ENCODE data around the gene FOXP1.

The FOXP1 gene

DNA sequence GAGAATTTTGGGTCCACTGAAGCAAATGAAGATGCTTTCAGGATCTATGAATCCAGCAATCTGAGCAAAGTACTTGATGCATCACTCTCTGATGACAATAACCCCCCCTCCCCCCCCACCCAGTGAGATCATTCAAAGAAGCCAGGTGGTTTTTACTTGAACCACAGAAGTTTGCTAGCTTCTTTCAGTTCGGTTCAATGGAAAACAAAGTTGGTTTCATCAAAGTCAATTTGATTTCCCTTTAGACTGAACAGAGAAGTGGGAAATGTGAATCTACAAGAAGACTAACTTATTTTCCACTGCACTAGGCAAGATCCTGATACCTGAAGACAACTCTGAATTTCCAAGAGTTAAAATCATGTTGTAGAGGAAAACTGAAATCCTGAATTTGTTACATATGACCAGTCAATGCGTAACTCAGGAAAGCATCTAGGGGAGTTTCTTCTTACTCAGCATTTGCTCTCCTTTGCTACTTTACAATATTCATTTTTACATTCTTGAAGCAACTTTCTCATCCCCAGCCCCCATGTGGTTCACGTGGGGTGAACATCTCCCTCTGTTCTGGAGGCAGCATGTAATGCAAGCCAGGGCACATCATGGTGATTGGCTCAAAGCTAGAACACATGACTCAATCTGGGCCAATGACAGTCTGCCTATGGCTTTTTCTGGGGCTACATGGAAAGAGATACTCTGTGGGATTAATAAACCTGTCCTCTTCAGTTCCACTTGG lies 572.6 kb downstream of the FOXP1 start:
- DNase-seq (ENCODE audit: low read depth in 2 of 2): peak; percentile 18 to 38

GRCh38 chr3:71008350-71008935 lies 575.1 kb downstream of the FOXP1 start:
- DNase-seq (ENCODE audit: low read depth in 2 of 2): no peak

- no peak for DNase-seq (ENCODE audit: low read depth in 2 of 2)
These were observed 576.4 kb downstream of the FOXP1 start for GRCh38 chr3:71006810-71007785.

GRCh38 chr3:71005702-71006321 lies 577.7 kb downstream of the FOXP1 start:
- DNase-seq (ENCODE audit: low read depth in 2 of 2): no peak

- DNase-seq (ENCODE audit: low read depth in 2 of 2): no peak
These were observed 580.0 kb downstream of the FOXP1 start for GRCh38 chr3:71003511-71003910.

GRCh38 chr3:71002298-71002697 lies 581.2 kb downstream of the FOXP1 start:
- no peak for DNase-seq (ENCODE audit: low read depth in 2 of 2)

GRCh38 chr3:71001303-71001830 lies 582.2 kb downstream of the FOXP1 start:
- DNase-seq (ENCODE audit: low read depth in 2 of 2): no peak

DNA sequence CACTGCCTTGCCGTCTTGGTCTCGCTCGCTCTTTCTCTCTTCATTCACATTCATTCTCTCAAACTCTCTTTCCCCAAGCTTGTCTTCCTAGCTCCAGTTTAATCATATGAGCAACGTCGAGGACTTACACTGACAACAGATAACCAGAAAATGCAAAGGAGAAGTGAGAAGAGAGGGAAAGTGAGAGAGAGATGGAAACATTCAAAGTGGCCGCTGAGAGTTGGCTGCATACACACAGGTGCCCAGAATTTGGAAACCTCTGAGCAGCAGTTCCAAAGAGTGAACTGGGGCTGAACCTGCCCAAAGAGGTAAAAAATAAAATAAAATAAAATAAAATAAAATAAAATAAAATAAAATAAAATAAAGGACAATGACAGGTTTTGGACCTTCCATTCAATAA lies 583.0 kb downstream of the FOXP1 start:
- no peak for DNase-seq (ENCODE audit: low read depth in 2 of 2)

- DNase-seq (ENCODE audit: low read depth in 2 of 2): no peak
These were observed 583.8 kb downstream of the FOXP1 start for GRCh38 chr3:70999730-71000129.

- no peak for DNase-seq (ENCODE audit: low read depth in 2 of 2)
These were observed 587.4 kb downstream of the FOXP1 start for GRCh38 chr3:70996082-70996481.

- DNase-seq (ENCODE audit: low read depth in 2 of 2): no peak
These were observed 588.9 kb downstream of the FOXP1 start for GRCh38 chr3:70994644-70995043.

DNA sequence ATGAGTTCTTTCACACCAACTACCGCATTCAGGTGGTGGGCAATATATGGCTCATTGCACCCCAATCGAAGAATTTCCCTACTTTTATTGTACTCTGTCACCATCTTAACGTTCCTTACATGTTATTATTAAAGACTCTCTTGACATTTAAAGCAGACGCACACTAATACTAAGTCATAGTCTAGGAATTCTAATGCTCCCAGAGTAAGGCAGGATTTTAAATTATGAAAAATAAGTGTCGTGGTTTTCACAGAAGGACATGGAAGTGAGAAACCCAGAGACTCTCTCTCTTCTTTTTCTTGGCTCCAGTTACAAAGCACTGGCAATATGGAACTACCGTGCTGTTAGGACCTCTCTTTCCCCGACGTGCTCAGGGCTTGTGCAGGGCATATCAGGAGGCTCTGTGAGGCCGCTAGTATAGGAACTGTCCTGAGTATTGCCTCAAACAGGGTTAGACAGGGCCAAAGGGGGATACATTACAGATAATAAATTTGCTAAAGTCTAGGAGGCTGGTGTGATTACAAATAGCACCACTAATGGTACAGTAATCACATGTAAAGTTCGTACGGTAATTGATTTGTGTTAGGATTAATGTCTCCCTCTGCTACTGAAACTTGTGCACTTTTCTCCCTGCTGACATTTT lies 590.8 kb downstream of the FOXP1 start:
- no peak for DNase-seq (ENCODE audit: low read depth in 2 of 2)

- DNase-seq (ENCODE audit: low read depth in 2 of 2): no peak
These were observed 591.4 kb downstream of the FOXP1 start for GRCh38 chr3:70992131-70992530.

DNA sequence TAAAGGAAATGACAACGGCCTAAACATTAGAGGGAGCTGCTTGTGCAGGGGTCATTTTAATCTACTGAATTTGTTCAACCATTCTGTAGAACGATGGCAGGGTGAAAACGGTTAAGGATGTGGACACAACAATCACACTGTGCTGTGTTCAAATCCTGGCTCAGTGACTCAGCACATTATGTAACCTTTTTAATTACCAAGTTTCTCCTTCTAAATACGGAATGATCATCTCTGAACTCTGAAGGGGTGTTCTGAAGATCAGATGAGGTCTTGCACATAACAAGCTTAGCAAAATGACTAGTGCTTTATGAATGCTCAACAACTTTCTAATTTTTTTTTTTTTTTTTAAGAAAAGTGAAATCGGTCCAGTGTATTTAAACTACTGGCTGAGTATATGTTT lies 592.8 kb downstream of the FOXP1 start:
- no peak for DNase-seq (ENCODE audit: low read depth in 2 of 2)

DNA sequence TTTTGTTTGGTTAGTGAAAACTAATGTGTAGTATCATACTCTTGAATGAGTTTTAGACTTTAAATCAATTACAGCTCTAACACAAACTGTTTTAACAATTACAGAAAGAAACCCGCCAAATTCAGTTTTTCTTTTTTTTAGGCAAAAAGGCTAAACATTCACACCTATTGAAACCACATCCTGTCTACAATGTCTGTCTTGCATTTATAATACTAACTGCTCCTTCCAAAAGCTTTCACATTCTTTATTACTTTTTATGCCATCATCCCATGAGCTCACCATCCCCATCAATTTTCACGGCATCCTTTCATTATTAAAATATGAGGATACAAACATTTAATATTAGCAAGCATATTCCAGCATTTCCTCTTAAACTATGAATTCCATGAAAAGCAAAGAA lies 593.3 kb downstream of the FOXP1 start:
- DNase-seq (ENCODE audit: low read depth in 2 of 2): no peak

GRCh38 chr3:70989174-70989573 lies 594.4 kb downstream of the FOXP1 start:
- DNase-seq (ENCODE audit: low read depth in 2 of 2): no peak

GRCh38 chr3:70988111-70988510 lies 595.4 kb downstream of the FOXP1 start:
- no peak for DNase-seq (ENCODE audit: low read depth in 2 of 2)

GRCh38 chr3:70985572-70985971 lies 598.0 kb downstream of the FOXP1 start:
- DNase-seq (ENCODE audit: low read depth in 2 of 2): no peak

- no peak for DNase-seq (ENCODE audit: low read depth in 2 of 2)
These were observed 598.6 kb downstream of the FOXP1 start for GRCh38 chr3:70984776-70985482.

DNA sequence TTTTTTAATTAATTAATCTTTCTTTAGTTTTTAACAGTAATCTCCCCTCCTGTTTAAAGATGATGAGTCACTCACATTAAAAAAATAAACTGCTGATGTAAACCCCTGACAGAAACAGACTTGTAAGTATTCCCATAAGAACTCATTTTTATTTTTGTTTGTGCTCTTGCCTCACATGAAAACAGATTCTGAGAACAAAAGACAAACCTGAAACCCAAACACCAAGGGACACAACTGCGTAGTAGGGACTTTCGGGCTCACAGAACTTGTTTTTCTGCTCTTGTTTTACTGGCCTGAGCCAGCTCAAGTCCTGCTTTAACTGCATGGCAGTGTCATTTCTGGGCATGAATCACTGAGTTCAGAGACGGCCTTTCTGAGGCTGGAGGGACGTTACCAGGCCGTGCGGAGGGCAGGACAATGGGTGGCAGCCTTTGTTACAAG lies 600.8 kb downstream of the FOXP1 start:
- no peak for DNase-seq (ENCODE audit: low read depth in 2 of 2)

DNA sequence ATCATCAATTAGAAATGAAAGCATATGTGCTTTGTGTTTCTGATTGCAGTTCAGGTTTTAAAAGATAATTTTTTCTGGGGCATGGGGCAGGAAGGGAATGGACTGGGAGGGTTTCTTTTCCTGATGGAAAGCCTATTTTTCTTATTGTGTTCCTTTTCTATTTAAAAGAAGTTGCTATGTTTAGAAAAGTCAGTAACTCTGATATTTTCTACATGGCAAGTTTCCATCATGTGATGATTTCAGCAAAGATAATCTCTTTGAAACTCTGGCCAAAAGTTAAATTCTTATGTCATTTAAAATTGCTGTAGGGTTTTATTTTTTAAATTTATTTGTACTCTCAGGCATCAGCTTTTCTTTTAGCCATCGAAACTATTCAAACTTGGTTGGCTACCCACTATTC lies 601.2 kb downstream of the FOXP1 start:
- no peak for DNase-seq (ENCODE audit: low read depth in 2 of 2)
